Keratinocyte (primary cell): ENCODE data around the gene BOLA2B. TPM values are rescaled to one million over a fixed set of nuclear protein-coding genes. Genes with fewer than 3 reads are reported as not detected.
"Not testable (repeated sequence)": the region's sequence is repeated elsewhere in the genome, so short reads cannot be mapped to it uniquely, and the experiment has no call there.

Experiments used
- DNase-seq: peaks from one replicate; pipeline ENCODE4 v3.0.0-alpha.2; 2011; ENCODE audit warnings: low read depth, missing footprints, low spot score
- FAIRE-seq: peaks from 2 replicates; lab custom pipeline; 2011; peaks lifted over from hg19 to GRCh38; lab: Jason Lieb, UNC
- H2AFZ ChIP-seq: 2 replicates; pipeline ENCODE4 v1.6.0; 2012; ENCODE audit warnings: low read length, control low read depth, inconsistent platforms; ENCODE audit not compliant: control insufficient read depth
- H3K27ac ChIP-seq: 2 replicates; pipeline ENCODE4 v1.5.1; 2011; ENCODE audit warnings: low read length; ENCODE audit not compliant: control insufficient read depth, insufficient read depth
- H3K27me3 ChIP-seq: 3 replicates; pipeline ENCODE4 v1.6.0; 2011; ENCODE audit warnings: low read length; ENCODE audit not compliant: control insufficient read depth, insufficient read depth; ENCODE audit errors: extremely low read depth
- H3K36me3 ChIP-seq, 2 experiments: 2 replicates in 1 of 2; 3 replicates in 1 of 2; pipeline ENCODE4 v1.5.1; 2011; ENCODE audit warnings: low read length in 2 of 2, mild to moderate bottlenecking in 1 of 2; ENCODE audit not compliant: control insufficient read depth in 2 of 2, insufficient read depth in 2 of 2; ENCODE audit errors: extremely low read depth in 1 of 2
- H3K4me1 ChIP-seq: 3 replicates; pipeline ENCODE4 v1.5.1; 2011; ENCODE audit warnings: low read length; ENCODE audit not compliant: control insufficient read depth, insufficient read depth; ENCODE audit errors: extremely low read depth
- H3K4me2 ChIP-seq: 3 replicates; pipeline ENCODE4 v1.6.0; 2011; ENCODE audit warnings: low read depth, low read length; ENCODE audit not compliant: control insufficient read depth, insufficient read depth; ENCODE audit errors: extremely low read depth
- H3K4me3 ChIP-seq, 3 experiments: fragments of 200-600 bp in 1 of 3; sonication (generic) in 1 of 3; 2 replicates in 2 of 3; 3 replicates in 1 of 3; pipeline ENCODE4 v1.5.1; 2011 to 2016; ENCODE audit warnings: low read length in 3 of 3, mild to moderate bottlenecking in 3 of 3, control low read depth in 2 of 3, inconsistent platforms in 1 of 3, low read depth in 1 of 3, mixed read lengths in 1 of 3, mixed run types in 1 of 3, moderate library complexity in 1 of 3; ENCODE audit not compliant: control insufficient read depth in 2 of 3, insufficient read depth in 2 of 3; ENCODE audit errors: extremely low read depth in 1 of 3
- H3K79me2 ChIP-seq: 2 replicates; pipeline ENCODE4 v1.6.0; 2012; ENCODE audit warnings: low read length; ENCODE audit not compliant: control insufficient read depth, insufficient read depth
- H3K9ac ChIP-seq: 3 replicates; pipeline ENCODE4 v1.6.0; 2011; ENCODE audit warnings: low read length; ENCODE audit not compliant: control insufficient read depth, insufficient read depth; ENCODE audit errors: extremely low read depth
- H3K9me1 ChIP-seq: 3 replicates; pipeline ENCODE4 v1.6.0; 2011; ENCODE audit warnings: low read length; ENCODE audit not compliant: control insufficient read depth, insufficient read depth; ENCODE audit errors: extremely low read depth
- H3K9me3 ChIP-seq: 2 replicates; pipeline ENCODE4 v1.5.1; 2012; ENCODE audit warnings: low read depth, low read length; ENCODE audit not compliant: control insufficient read depth
- H4K20me1 ChIP-seq: 3 replicates; pipeline ENCODE4 v1.6.0; 2011; ENCODE audit warnings: low read length; ENCODE audit not compliant: control insufficient read depth, insufficient read depth; ENCODE audit errors: extremely low read depth
- dilution Hi-C: fragments of 300-500 bp; cut with MboI; formaldehyde crosslinking; loops from one replicate; pipeline ENCODE4 v1.7.0; 2020; ENCODE audit warnings: low sequenced_read_pairs; ENCODE audit not compliant: extremely low pct_ligation_motif_present
- polyA plus RNA-seq, 5 experiments: library from polyadenylated mRNA; depleted of rRNA in 3 of 5; stranded (reverse) in 3 of 5; stranded (forward) in 1 of 5; unstranded in 1 of 5; fragments of >200 nt; gene quantifications; 1 replicate in 1 of 5; 2 replicates in 3 of 5; 3 replicates in 1 of 5; pipeline versions ENCODE4 v1.2.1 to v1.2.3, GENCODE V29; 2011 to 2012; ENCODE audit warnings: missing spikeins in 2 of 5, low read depth in 1 of 5, low replicate concordance in 1 of 5

Gene BOLA2B
- polyA plus RNA-seq, 1 donor (not counting 4 experiments of a cell fraction or from before 2014, with no cell fraction given) = 41.0 TPM

GRCh38 chr16:30194172-30194925, 883 bp upstream of the BOLA2B start:
- H2AFZ ChIP-seq, H3K9ac ChIP-seq, H3K9me3 ChIP-seq, FAIRE-seq, H3K27me3 ChIP-seq, H3K9me1 ChIP-seq, dilution Hi-C loops, H4K20me1 ChIP-seq, H3K79me2 ChIP-seq, H3K27ac ChIP-seq, H3K36me3 ChIP-seq, DNase-seq, H3K4me1 ChIP-seq: not testable (repeated sequence)
- Histone ChIP-seq H3K4me3 (peak overlapping the region in 1 of 3 experiments; percentile 39), H3K4me2 (peak overlapping the region; percentile 56)

DNA sequence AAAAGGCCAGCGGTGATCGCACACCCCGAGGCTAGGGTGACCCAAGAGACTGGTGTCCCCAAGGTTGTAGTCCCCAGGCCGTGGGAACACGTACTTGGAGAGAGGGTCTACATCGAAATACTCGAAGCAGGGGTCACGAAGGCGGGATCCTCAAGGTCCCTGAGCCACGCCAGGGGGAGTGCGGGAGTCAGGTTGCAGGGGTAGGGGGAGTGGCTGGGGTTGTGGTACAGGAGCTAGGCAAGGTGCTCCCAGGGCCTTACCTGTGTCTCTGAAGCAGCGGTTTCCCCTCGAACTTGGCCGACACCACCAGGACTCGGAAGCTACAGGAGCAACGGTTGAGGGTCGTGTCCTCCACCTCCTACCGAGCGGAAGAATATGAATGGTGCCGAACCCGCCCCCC, 368 bp downstream of the BOLA2B start:
- dilution Hi-C loops, H3K4me3 ChIP-seq, H3K4me2 ChIP-seq, H4K20me1 ChIP-seq, H3K9me3 ChIP-seq, H3K4me1 ChIP-seq, H3K79me2 ChIP-seq, FAIRE-seq, H2AFZ ChIP-seq, H3K9me1 ChIP-seq, H3K27ac ChIP-seq, H3K27me3 ChIP-seq, H3K36me3 ChIP-seq, DNase-seq, H3K9ac ChIP-seq: not testable (repeated sequence)

GRCh38 chr16:30191158-30191557, 2.3 kb downstream of the BOLA2B start:
- FAIRE-seq, H4K20me1 ChIP-seq, dilution Hi-C loops: not testable (repeated sequence)

More at GRCh38 chr16:30191158-30191557, 2.3 kb downstream of the BOLA2B start:
- not testable (repeated sequence) for H3K4me2 ChIP-seq, H3K4me1 ChIP-seq, H3K9ac ChIP-seq, H3K4me3 ChIP-seq, H3K9me1 ChIP-seq, H3K36me3 ChIP-seq, H3K79me2 ChIP-seq, H2AFZ ChIP-seq, H3K27me3 ChIP-seq, DNase-seq, H3K9me3 ChIP-seq, H3K27ac ChIP-seq
